NT2/D1 (cell line): ENCODE results near the gene IDH3G.

Source experiments
- DNase-seq: peaks from one replicate; pipeline ENCODE4 v3.0.0-alpha.2; 2011; ENCODE audit warnings: low read depth, low spot score
- H3K27me3 ChIP-seq: 2 replicates; pipeline ENCODE4 v1.6.0; 2011; ENCODE audit warnings: mild to moderate bottlenecking; ENCODE audit not compliant: insufficient read length, insufficient read depth
- H3K36me3 ChIP-seq: 2 replicates; pipeline ENCODE4 v1.6.1; 2011; ENCODE audit warnings: mild to moderate bottlenecking, low read length, mixed read lengths; ENCODE audit not compliant: insufficient read depth, insufficient read length
- H3K4me1 ChIP-seq: 2 replicates; pipeline ENCODE4 v1.5.1; 2011; ENCODE audit not compliant: insufficient read depth, insufficient read length
- H3K4me3 ChIP-seq: 2 replicates; pipeline ENCODE4 v1.5.1; 2011; ENCODE audit warnings: low read depth; ENCODE audit not compliant: insufficient read length
- H3K9ac ChIP-seq: 2 replicates; pipeline ENCODE4 v1.6.0; 2011; ENCODE audit warnings: low read depth; ENCODE audit not compliant: insufficient read length
- H3K9me3 ChIP-seq: 2 replicates; pipeline ENCODE4 v1.5.1; 2011; ENCODE audit warnings: mild to moderate bottlenecking, low read length; ENCODE audit not compliant: insufficient read depth
- SUZ12 ChIP-seq: IDR thresholded peaks from 2 replicates; pipeline ENCODE4 v1.6.1; 2011; ENCODE audit not compliant: insufficient read length, insufficient read depth; ENCODE audit errors: extremely low read depth
- YY1 ChIP-seq: IDR thresholded peaks from 2 replicates; pipeline ENCODE4 v1.6.1; 2011; ENCODE audit not compliant: insufficient read length, insufficient read depth
- ZNF274 ChIP-seq: IDR thresholded peaks from 2 replicates; pipeline ENCODE4 v1.6.1; 2011; ENCODE audit warnings: mild to moderate bottlenecking, low read depth, low read length

IDH3G gene

GRCh38 chrX:153794018-153794896 lies at the start of gene IDH3G, which contains the start of gene SSR4:
Gene IDH3G (minus strand): TSS chrX:153794375. CDS start chrX:153794326, 49 bp downstream.
Gene SSR4 (plus strand): TSS chrX:153794668. CDS start chrX:153794688, 20 bp downstream.
- Histone ChIP-seq H3K27me3 (no peaks in the 10 kb centered on the region), H3K4me1 (peaks cover 2% of the 10 kb centered on the region), H3K4me3 (peak within 1 kb of the TSS; percentile 71), H3K9ac (peak within 1 kb of the TSS; percentile 89), H3K9me3 (no peaks in the 10 kb centered on the region), H3K36me3 (peaks cover 58% of the 10 kb centered on the region)
- TF ChIP-seq ZNF274 (no peak), YY1 (peak; percentile 55), SUZ12 (no peak)
- peak; percentile 68 for DNase-seq

GRCh38 chrX:153836921-153837320 lies 42.7 kb upstream of the IDH3G start:
- TF ChIP-seq ZNF274 (no peak), SUZ12 (no peak), YY1 (no peak)
- no peaks in the 10 kb centered on the region for H3K36me3 ChIP-seq
- H3K9me3 ChIP-seq = no peaks in the 10 kb centered on the region
- DNase-seq = no peak
- H3K4me1 ChIP-seq = no peaks in the 10 kb centered on the region
- H3K9ac ChIP-seq = no peak overlapping the region
- no peak overlapping the region for H3K4me3 ChIP-seq
- H3K27me3 ChIP-seq = peaks cover 4% of the 10 kb centered on the region

GRCh38 chrX:153832728-153833127 lies 38.6 kb upstream of the IDH3G start:
- Histone ChIP-seq H3K9ac (no peak overlapping the region), H3K36me3 (no peaks in the 10 kb centered on the region), H3K4me3 (no peak overlapping the region), H3K9me3 (no peaks in the 10 kb centered on the region), H3K27me3 (peaks cover 10% of the 10 kb centered on the region), H3K4me1 (no peaks in the 10 kb centered on the region)
- TF ChIP-seq YY1 = no peak
- DNase-seq = no peak

GRCh38 chrX:153831429-153832150 lies 37.4 kb upstream of the IDH3G start:
- Histone ChIP-seq H3K27me3 (peaks cover 10% of the 10 kb centered on the region), H3K9ac (peak overlapping the region; percentile 42), H3K9me3 (no peaks in the 10 kb centered on the region), H3K4me3 (no peak overlapping the region), H3K36me3 (no peaks in the 10 kb centered on the region), H3K4me1 (no peaks in the 10 kb centered on the region)
- TF ChIP-seq YY1 = no peak
- TF ChIP-seq ZNF274 = no peak
- no peak for TF ChIP-seq SUZ12
- no peak for DNase-seq

GRCh38 chrX:153830640-153831428 lies 36.7 kb upstream of the IDH3G start:
- peak overlapping the region; percentile 11 for H3K4me3 ChIP-seq
- peak overlapping the region; percentile 42 for H3K9ac ChIP-seq
- H3K9me3 ChIP-seq = no peaks in the 10 kb centered on the region
- peaks cover 10% of the 10 kb centered on the region for H3K27me3 ChIP-seq
- no peaks in the 10 kb centered on the region for H3K4me1 ChIP-seq
- TF ChIP-seq ZNF274 (no peak), YY1 (no peak), SUZ12 (no peak)
- DNase-seq = no peak
- no peaks in the 10 kb centered on the region for H3K36me3 ChIP-seq

GRCh38 chrX:153829799-153830639 lies 35.8 kb upstream of the IDH3G start, which contains the start of gene PDZD4:
Gene PDZD4 (minus strand): TSS chrX:153830544. CDS start chrX:153830298, 246 bp downstream.
- Histone ChIP-seq H3K27me3 (peaks cover 10% of the 10 kb centered on the region), H3K4me3 (peak within 1 kb of the TSS; percentile 45), H3K9ac (peak within 1 kb of the TSS; percentile 50), H3K4me1 (no peaks in the 10 kb centered on the region), H3K36me3 (no peaks in the 10 kb centered on the region), H3K9me3 (no peaks in the 10 kb centered on the region)
- TF ChIP-seq SUZ12 = no peak
- no peak for TF ChIP-seq YY1
- TF ChIP-seq ZNF274 = no peak
- DNase-seq = no peak
